HK-2 (cell line): ENCODE data around the gene GHDC.
"Not testable (repeated sequence)": the region's sequence is repeated elsewhere in the genome, so short reads cannot be mapped to it uniquely, and the experiment has no call there.

Experiments
- DNase-seq: peaks from one replicate; pipeline ENCODE4 v3.0.0-alpha.2; 2018; ENCODE audit not compliant: unreplicated experiment

The GHDC gene

DNA sequence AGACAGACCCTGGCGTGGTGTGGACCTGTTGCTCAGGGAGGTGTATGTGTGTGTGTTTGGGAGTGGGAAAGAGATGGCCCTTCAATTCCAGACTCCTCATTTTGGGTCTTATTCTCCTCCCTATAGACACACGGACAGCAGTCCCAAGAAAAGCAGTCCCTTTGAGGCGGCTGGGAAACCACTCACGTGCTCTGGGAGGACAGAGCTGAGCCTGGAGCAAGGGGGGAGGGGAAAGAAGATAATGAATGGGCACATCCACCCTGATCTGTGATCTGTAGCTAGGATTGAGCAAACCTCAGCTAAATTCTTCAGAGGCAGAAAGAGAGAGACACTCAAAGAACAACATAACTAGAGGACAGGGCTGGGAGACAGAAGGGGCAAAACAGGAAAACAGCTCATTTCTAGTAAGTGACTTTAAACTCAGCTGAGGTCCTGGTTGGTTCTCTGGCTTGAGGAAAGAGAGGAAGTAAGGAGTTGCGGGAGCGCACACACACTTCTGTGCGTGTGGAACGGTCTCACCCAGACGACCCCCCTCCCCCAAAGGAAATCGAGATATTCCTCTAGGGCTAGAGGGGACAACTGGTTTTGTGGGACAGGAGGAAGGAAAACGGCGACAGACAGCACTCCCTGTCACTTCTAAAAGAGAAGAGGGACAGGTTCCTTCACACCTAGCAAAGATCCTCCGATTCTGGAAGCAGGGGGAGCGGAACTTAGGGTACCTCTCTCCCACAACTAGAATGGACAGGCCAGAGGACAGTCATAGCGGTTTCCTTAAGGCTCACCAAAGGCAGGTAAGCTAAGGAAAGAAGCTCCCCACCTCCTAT, 40.2 kb downstream of the GHDC start:
- peak; percentile 24 for DNase-seq

DNA sequence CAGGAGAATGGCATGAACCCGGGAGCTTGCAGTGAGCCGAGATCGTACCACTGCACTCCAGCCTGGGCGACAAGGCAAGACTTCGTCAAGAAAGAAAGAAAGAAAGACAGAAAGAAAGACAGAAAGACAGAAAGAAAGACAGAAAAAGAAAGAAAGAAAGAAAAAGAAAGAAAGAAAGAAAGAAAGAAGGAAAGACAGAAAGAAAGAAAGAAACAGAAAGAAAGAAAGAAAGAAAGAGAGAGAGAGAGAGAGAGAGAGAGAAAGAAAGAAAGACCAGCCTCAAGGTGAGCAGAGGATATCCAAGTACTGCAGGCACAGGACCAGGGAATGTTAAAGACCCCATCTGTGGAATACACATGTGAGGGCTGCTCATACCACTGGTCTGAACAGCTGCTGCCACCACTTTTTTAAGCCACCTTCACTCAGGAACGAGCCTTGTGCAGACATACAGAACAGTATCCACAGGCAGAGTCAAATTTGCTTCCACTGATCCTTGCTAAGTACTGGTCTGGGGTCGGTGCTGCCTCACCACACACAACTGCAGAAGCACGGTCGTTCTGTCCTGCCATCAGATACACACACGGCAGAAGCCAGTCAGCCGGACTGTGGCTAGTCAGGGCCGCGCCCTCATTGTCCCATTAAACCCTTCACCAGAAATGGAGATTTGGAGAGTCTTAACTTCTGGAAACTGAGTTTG, 47.2 kb downstream of the GHDC start:
- no peak for DNase-seq

DNA sequence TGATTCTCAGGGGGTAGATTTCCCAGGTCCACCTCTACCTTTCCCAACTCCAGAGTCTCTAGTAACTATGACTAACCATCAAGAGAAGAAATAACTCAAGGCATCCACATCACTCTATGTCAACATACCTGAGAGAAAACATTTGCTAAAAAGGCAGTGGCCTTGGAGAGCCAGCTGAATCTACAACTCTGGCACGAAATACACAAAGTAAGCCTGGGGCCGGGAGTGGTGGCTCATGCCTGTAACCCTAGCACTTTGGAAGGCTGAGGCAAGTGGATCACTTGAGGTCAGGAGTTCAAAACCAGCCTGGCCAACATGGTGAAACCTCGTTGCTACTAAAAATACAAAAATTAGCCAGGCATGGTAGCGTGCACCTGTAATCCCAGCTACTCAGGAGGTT, 51.2 kb downstream of the GHDC start:
- not testable (repeated sequence) for DNase-seq

DNA sequence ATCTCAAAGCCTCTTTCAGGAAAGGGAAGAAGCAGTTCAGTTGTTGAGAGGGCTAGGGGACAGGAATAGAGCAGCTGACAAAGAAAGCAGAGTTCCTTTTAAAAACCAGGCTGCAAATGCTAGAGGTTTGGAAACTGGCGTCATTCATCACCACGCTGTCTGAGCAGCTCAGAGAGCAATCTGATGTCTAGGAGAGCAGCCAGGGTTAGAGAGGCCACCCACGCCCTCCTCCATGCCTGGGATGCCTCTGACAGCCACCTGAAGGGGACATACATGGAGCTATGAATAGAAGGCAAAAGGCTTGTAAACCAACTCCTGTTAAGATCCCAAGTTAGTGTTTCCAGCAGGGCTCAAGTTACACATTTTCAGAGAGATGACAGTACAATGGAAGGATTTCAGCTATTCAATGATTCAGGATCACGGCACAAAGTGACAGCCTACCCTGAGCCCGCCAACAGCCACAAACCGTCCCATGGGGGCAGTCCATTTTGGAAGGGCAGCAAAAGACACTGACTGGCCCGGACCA, 51.9 kb downstream of the GHDC start:
- DNase-seq, result no peak

DNA sequence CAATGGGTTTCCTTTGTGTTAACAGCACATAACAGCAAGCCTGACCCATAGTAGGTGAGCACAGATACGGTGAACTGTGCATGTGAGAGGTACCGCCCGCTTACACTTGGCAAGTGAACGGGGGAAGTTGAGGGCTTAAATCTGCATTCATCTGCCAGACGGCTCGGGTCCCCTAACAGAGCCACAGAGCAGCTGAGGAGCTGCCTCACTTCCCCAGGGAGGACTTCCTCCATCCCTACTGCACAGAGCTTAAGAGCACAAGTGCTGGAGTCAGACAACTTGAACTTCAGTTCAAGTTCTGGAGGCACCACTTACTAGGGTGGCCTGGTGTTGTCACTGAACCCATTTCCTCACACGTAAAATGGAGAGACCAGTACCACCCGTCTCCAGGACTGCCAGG, 52.9 kb downstream of the GHDC start:
- DNase-seq, result no peak

DNA sequence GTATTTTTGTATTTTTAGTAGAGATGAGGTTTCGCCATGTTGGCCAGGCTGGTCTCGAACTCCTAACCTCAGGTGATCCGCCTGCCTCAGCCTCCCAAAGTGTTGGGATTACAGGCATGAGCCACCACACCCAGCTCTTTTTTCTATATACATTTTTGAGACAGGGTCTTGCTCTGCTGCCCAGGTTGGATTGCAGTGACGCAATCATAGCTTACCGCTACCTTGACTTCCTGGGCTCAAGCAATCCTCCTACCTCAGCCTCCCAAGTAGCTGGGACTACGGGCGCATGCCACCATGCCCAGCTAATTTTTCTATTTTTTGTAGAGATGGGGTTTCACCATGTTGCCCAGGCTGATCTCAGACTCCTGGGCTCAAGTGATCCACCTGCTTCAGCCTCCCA, 53.6 kb downstream of the GHDC start:
- DNase-seq, result not testable (repeated sequence)
